Chondrocyte (in vitro differentiated cells): ENCODE data around the gene PLXNC1. TPM values are rescaled to one million over a fixed set of nuclear protein-coding genes. Genes with fewer than 3 reads are reported as not detected.
"Not testable (repeated sequence)": the region's sequence is repeated elsewhere in the genome, so short reads cannot be mapped to it uniquely, and the experiment has no call there.

Experiments
- DNase-seq: peaks from one replicate; pipeline ENCODE4 v3.0.0; 2021; ENCODE audit warnings: mixed read lengths, low spot score
- H3K27ac Mint-ChIP-seq: one replicate; pipeline ENCODE4 v1.8.0; 2021; ENCODE audit warnings: mild to moderate bottlenecking, moderate library complexity, mixed read lengths; ENCODE audit not compliant: unreplicated experiment
- H3K27me3 Mint-ChIP-seq: 2 replicates; pipeline ENCODE4 v1.8.0; 2021; ENCODE audit warnings: low read depth, mixed read lengths
- H3K36me3 Mint-ChIP-seq: 2 replicates; pipeline ENCODE4 v1.8.0; 2021; ENCODE audit warnings: low read depth, mixed read lengths
- H3K4me1 Mint-ChIP-seq: 2 replicates; pipeline ENCODE4 v1.8.0; 2021; ENCODE audit warnings: low read depth, mild to moderate bottlenecking, mixed read lengths
- H3K4me3 Mint-ChIP-seq: one replicate; pipeline ENCODE4 v1.8.0; 2021; ENCODE audit warnings: mild to moderate bottlenecking, moderate library complexity, mixed read lengths; ENCODE audit not compliant: unreplicated experiment
- H3K9me3 Mint-ChIP-seq: 2 replicates; pipeline ENCODE4 v1.8.0; 2021; ENCODE audit warnings: low read depth, mixed read lengths
- CTCF ChIP-seq: fragments of 200-600 bp; sonication (generic); IDR thresholded peaks from 2 replicates; pipeline ENCODE4 v1.5.0; 2021; ENCODE audit warnings: antibody characterized with exemption, mild to moderate bottlenecking, moderate library complexity
- total RNA-seq: library from RNA; stranded (reverse); gene quantifications from 3 replicates; pipeline ENCODE4 v1.2.1, GENCODE V29; 2021

PLXNC1 gene
- total RNA-seq, 1 donor from 2014 or later, result 0.67 TPM

GRCh38 chr12:94304566-94305061 is 156.2 kb downstream of the PLXNC1 start:
- TF ChIP-seq CTCF, result no peak
- peaks cover 22% of the 10 kb centered on the region for H3K4me1 Mint-ChIP-seq
- no peaks in the 10 kb centered on the region for H3K27me3 Mint-ChIP-seq
- no peaks in the 10 kb centered on the region for H3K9me3 Mint-ChIP-seq
- H3K27ac Mint-ChIP-seq, result no peak overlapping the region
- H3K36me3 Mint-ChIP-seq, result peaks cover 22% of the 10 kb centered on the region
- H3K4me3 Mint-ChIP-seq, result no peak overlapping the region
- no peak for DNase-seq

GRCh38 chr12:94305130-94305957 is 157.0 kb downstream of the PLXNC1 start:
- Mint-ChIP-seq H3K4me3 (no peak overlapping the region), H3K27ac (no peak overlapping the region), H3K36me3 (peaks cover 21% of the 10 kb centered on the region), H3K4me1 (peaks cover 22% of the 10 kb centered on the region), H3K27me3 (no peaks in the 10 kb centered on the region), H3K9me3 (no peaks in the 10 kb centered on the region)
- TF ChIP-seq CTCF, result no peak
- no peak for DNase-seq

- no peak overlapping the region for H3K27ac Mint-ChIP-seq
- no peaks in the 10 kb centered on the region for H3K9me3 Mint-ChIP-seq
- H3K4me3 Mint-ChIP-seq, result no peak overlapping the region
- TF ChIP-seq CTCF, result no peak
- DNase-seq, result no peak
- no peaks in the 10 kb centered on the region for H3K27me3 Mint-ChIP-seq
- peaks cover 22% of the 10 kb centered on the region for H3K4me1 Mint-ChIP-seq
- peaks cover 14% of the 10 kb centered on the region for H3K36me3 Mint-ChIP-seq
These were observed 160.2 kb downstream of the PLXNC1 start for GRCh38 chr12:94308612-94309011.

- no peak for DNase-seq
- Mint-ChIP-seq H3K9me3 (peaks cover 3% of the 10 kb centered on the region), H3K27ac (no peak overlapping the region), H3K36me3 (peaks cover 14% of the 10 kb centered on the region), H3K27me3 (no peaks in the 10 kb centered on the region), H3K4me1 (peaks cover 21% of the 10 kb centered on the region), H3K4me3 (no peak overlapping the region)
- no peak for TF ChIP-seq CTCF
These were observed 161.0 kb downstream of the PLXNC1 start for GRCh38 chr12:94309373-94309772.

GRCh38 chr12:94312378-94312777 is 164.0 kb downstream of the PLXNC1 start:
- Mint-ChIP-seq H3K4me1 (peaks cover 6% of the 10 kb centered on the region), H3K36me3 (peaks cover 8% of the 10 kb centered on the region), H3K9me3 (peaks cover 14% of the 10 kb centered on the region), H3K27me3 (no peaks in the 10 kb centered on the region), H3K4me3 (no peak overlapping the region), H3K27ac (no peak overlapping the region)
- DNase-seq, result no peak
- no peak for TF ChIP-seq CTCF

GRCh38 chr12:94316600-94316999 is 168.2 kb downstream of the PLXNC1 start:
- not testable (repeated sequence) for DNase-seq, H3K4me1 Mint-ChIP-seq, H3K27ac Mint-ChIP-seq, H3K4me3 Mint-ChIP-seq, H3K27me3 Mint-ChIP-seq
- peaks cover 55% of the 10 kb centered on the region for H3K9me3 Mint-ChIP-seq
- peaks cover 29% of the 10 kb centered on the region for H3K36me3 Mint-ChIP-seq
